ENCODE measurements around the gene PPP2R2D. TPM values are rescaled to one million over a fixed set of nuclear protein-coding genes. Genes with fewer than 3 reads are reported as not detected.
A peak's percentile ranks its signal among the peaks of the same experiment; 100 is the strongest.
"Not testable (repeated sequence)": the region's sequence is repeated elsewhere in the genome, so short reads cannot be mapped to it uniquely, and the experiment has no call there.

PPP2R2D gene
- total RNA-seq, 1 donor from 2014 or later: 32.7 TPM

DNA sequence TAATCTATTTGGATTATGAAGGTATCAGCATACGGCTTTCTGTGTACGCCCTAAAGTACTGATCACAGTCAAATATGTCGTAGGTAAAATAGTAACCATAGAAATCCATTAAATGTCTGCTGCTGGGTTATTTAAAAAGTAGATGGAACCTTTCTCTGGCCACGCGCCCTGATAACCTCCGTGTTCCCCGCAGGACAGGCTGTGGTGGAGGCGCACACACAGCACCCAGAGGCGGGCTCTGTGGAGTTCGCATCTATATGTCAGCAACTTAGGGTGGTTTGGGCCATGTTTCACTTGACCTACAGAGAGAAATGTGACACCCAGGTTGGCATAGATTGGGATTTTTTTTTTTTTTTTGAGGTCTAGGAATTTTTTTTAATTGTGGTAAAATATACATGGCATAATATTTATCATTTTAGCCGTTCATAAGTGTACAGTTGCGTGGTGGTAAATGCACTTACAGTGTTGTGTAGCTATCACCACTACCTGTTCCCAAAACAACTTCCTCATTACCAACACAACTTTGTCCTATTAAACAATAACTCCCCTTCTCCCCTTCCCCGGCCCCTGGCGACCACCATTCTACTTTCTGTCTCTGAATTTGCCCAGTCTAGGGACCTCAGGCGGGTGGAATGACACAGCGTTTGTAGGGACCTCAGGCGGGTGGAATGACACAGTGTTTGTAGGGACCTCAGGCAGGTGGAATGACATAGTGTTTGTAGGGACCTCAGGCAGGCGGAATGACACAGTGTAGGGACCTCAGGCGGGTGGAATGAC, 15.4 kb downstream of the PPP2R2D start:
- Mint-ChIP-seq H3K27ac (no peak overlapping the region), H3K36me3 (ENCODE audit: low read depth) (peaks cover 23% of the 10 kb centered on the region), H3K4me3 (no peak overlapping the region), H3K27me3 (no peaks in the 10 kb centered on the region), H3K9me3 (no peaks in the 10 kb centered on the region), H3K4me1 (peaks cover 36% of the 10 kb centered on the region)
- TF ChIP-seq, protein P1, sequence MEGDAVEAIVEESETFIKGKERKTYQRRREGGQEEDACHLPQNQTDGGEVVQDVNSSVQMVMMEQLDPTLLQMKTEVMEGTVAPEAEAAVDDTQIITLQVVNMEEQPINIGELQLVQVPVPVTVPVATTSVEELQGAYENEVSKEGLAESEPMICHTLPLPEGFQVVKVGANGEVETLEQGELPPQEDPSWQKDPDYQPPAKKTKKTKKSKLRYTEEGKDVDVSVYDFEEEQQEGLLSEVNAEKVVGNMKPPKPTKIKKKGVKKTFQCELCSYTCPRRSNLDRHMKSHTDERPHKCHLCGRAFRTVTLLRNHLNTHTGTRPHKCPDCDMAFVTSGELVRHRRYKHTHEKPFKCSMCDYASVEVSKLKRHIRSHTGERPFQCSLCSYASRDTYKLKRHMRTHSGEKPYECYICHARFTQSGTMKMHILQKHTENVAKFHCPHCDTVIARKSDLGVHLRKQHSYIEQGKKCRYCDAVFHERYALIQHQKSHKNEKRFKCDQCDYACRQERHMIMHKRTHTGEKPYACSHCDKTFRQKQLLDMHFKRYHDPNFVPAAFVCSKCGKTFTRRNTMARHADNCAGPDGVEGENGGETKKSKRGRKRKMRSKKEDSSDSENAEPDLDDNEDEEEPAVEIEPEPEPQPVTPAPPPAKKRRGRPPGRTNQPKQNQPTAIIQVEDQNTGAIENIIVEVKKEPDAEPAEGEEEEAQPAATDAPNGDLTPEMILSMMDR (IDR thresholded peaks at IDR 0.05): no peak
- ChIA-PET CTCF (interaction anchor here (0.9 kb wide), 1 partner anchor 30 kb away, joined by 3 read pairs; no protein-coding TSS in a partner anchor), POLR2A (no interaction called here)
- DNase-seq (no peak), ATAC-seq (ENCODE audit: low read depth) (no peak)
- intact Hi-C loops (cut with micrococcal nuclease): no loop called here

DNA sequence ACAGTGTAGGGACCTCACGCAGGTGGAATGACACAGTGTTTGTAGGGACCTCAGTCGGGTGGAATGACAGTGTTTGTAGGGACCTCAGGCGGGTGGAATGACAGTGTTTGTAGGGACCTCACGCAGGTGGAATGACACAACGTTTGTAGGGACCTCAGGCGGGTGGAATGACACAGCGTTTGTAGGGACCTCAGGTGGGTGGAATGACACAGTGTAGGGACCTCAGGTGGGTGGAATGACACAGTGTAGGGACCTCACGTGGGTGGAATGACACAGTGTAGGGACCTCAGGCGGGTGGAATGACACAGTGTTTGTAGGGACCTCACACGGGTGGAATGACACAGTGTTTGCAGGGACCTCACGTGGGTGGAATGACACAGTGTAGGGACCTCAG, 16.0 kb downstream of the PPP2R2D start:
- Mint-ChIP-seq H3K4me1 (peaks cover 42% of the 10 kb centered on the region), H3K36me3 (ENCODE audit: low read depth) (peaks cover 17% of the 10 kb centered on the region)
- H3K4me3 Mint-ChIP-seq; ATAC-seq (ENCODE audit: low read depth); intact Hi-C loops (cut with micrococcal nuclease); H3K27ac Mint-ChIP-seq; H3K27me3 Mint-ChIP-seq; H3K9me3 Mint-ChIP-seq; DNase-seq; POLR2A ChIA-PET; CTCF ChIA-PET: not testable (repeated sequence)

DNA sequence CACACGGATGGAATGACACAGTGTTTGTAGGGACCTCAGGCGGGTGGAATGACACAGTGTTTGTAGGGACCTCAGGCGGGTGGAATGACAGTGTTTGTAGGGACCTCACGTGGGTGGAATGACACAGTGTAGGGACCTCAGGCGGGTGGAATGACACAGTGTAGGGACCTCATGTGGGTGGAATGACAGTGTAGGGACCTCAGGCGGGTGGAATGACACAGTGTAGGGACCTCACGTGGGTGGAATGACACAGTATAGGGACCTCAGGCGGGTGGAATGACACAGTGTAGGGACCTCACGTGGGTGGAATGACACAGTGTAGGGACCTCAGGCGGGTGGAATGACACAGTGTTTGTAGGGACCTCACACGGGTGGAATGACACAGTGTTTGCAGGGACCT, 16.7 kb downstream of the PPP2R2D start:
- peaks cover 12% of the 10 kb centered on the region for H3K36me3 Mint-ChIP-seq (ENCODE audit: low read depth)
- POLR2A ChIA-PET; H3K27ac Mint-ChIP-seq; DNase-seq; H3K4me3 Mint-ChIP-seq; intact Hi-C loops (cut with micrococcal nuclease); H3K27me3 Mint-ChIP-seq; ATAC-seq (ENCODE audit: low read depth); H3K9me3 Mint-ChIP-seq; CTCF ChIA-PET: not testable (repeated sequence)
- peaks cover 45% of the 10 kb centered on the region for H3K4me1 Mint-ChIP-seq

DNA sequence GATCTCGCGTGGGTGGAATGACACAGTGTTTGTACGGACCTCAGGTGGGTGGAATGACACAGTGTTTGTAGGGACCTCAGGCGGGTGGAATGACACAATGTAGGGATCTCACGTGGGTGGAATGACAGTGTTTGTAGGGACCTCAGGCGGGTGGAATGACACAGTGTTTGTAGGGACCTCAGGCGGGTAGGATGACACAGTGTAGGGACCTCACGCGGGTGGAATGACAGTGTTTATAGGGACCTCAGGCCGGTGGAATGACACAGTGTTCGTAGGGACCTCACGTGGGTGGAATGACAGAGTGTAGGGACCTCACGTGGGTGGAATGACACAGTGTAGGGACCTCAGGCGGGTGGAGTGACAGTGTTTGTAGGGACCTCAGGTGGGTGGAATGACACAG, 18.7 kb downstream of the PPP2R2D start:
- DNase-seq; CTCF ChIA-PET; H3K9me3 Mint-ChIP-seq; ATAC-seq (ENCODE audit: low read depth); H3K36me3 Mint-ChIP-seq (ENCODE audit: low read depth); H3K27ac Mint-ChIP-seq; intact Hi-C loops (cut with micrococcal nuclease); H3K27me3 Mint-ChIP-seq; POLR2A ChIA-PET; H3K4me3 Mint-ChIP-seq: not testable (repeated sequence)
- H3K4me1 Mint-ChIP-seq: peaks cover 38% of the 10 kb centered on the region

DNA sequence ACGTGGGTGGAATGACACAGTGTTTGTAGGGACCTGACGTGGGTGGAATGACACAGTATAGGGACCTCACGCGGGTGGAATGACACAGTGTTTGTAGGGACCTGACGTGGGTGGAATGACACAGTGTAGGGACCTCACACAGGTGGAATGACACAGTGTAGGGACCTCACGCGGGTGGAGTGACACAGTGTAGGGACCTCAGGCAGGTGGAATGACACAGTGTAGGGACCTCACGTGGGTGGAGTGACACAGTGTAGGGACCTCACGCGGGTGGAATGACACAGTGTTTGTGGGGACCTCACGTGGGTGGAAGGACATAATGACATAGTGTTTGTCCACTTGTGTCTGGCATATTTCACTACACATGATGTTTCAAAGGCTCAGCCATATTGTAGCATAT, 19.3 kb downstream of the PPP2R2D start:
- TF ChIP-seq, protein P1 (IDR thresholded peaks at IDR 0.05): no peak
- Mint-ChIP-seq H3K27ac (no peak overlapping the region), H3K36me3 (ENCODE audit: low read depth) (peaks cover 5% of the 10 kb centered on the region), H3K27me3 (no peaks in the 10 kb centered on the region), H3K9me3 (peaks cover 4% of the 10 kb centered on the region), H3K4me3 (no peak overlapping the region), H3K4me1 (peaks cover 43% of the 10 kb centered on the region)
- ChIA-PET POLR2A (no interaction called here), CTCF (no interaction called here)
- intact Hi-C loops (cut with micrococcal nuclease): no loop called here
- ATAC-seq (ENCODE audit: low read depth): no peak
- DNase-seq: no peak

DNA sequence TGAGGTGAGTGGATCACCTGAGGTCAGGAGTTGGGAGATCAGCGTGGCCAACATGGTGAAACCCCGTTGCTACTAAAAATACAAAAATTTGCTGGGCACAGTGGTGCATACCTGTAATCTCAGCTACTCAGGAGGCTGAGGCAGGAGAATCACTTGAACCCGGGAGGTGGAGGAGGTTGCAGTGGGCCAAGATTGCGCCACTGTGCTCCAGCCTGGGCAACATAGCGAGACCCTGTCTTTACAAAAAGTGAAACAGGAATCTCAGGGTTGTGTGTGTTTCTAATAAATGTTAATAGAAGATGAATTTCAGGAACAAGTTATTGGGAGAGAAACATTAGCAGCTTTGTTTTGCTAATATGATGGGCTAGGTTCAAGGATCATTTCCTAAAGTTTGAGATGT, 19.9 kb downstream of the PPP2R2D start:
- intact Hi-C loops (cut with micrococcal nuclease): no loop called here
- CTCF ChIA-PET: no interaction called here

More for the DNA sequence above, 19.9 kb downstream of the PPP2R2D start:
- Mint-ChIP-seq H3K27me3 (no peaks in the 10 kb centered on the region), H3K4me1 (peaks cover 48% of the 10 kb centered on the region), H3K36me3 (ENCODE audit: low read depth) (peaks cover 10% of the 10 kb centered on the region), H3K9me3 (peaks cover 5% of the 10 kb centered on the region), H3K27ac (peak overlapping the region; percentile 84), H3K4me3 (no peak overlapping the region)
- TF ChIP-seq, protein P1 (IDR thresholded peaks at IDR 0.05): no peak
- ATAC-seq (ENCODE audit: low read depth) (no peak), DNase-seq (no peak)
- POLR2A ChIA-PET: interaction anchor here (0.8 kb wide), 1 partner anchor 61 kb away, joined by 3 read pairs; the partner anchor contains the start of gene BNIP3

All from activated B cell treated with CpG ODN at 0.5 μM for 24 hours (primary cell).